Caco-2 (cell line): ENCODE measurements around the gene TMEM131L. TPM values are rescaled to one million over a fixed set of nuclear protein-coding genes. Genes with fewer than 3 reads are reported as not detected.

Experiments
- BruUV-seq: library from RNA; stranded (reverse); fragments of 400-500 nt; replicated peaks from 2 replicates; lab custom pipeline; 2021; lab: Mats Ljungman, UMichigan
- CTCF ChIA-PET: fragments of 300-600 bp; sonication (Branson Sonifier 250); formaldehyde crosslinking; loops from one replicate; lab custom pipeline; 2022; ENCODE audit warnings: antibody characterized with exemption; lab: Charles Lee
- POLR2A ChIA-PET: fragments of 300-600 bp; sonication (Branson Sonifier 250); formaldehyde crosslinking; loops from one replicate; lab custom pipeline; 2022; ENCODE audit warnings: antibody characterized with exemption; lab: Charles Lee
- DNase-seq, 2 experiments: peaks; one replicate each; pipeline versions ENCODE4 v3.0.0 to v3.0.0-alpha.2; 2020 to 2022
- H3K27me3 ChIP-seq: replicated peaks from 2 replicates; pipeline ENCODE4 v1.6.0; 2011; ENCODE audit warnings: low read length; ENCODE audit not compliant: control insufficient read depth, insufficient read depth
- H3K36me3 ChIP-seq: 2 replicates; pipeline ENCODE4 v1.5.1; 2011; ENCODE audit warnings: low read length; ENCODE audit not compliant: control insufficient read depth, insufficient read depth
- H3K4me1 ChIP-seq: fragments of 250-450 bp; sonication (Bioruptor Pico); 2 replicates; pipeline ENCODE4 v1.5.1; 2020; ENCODE audit warnings: mild to moderate bottlenecking
- H3K4me3 ChIP-seq: 2 replicates; pipeline ENCODE4 v1.5.1; 2011; ENCODE audit warnings: low read depth, mild to moderate bottlenecking, control low read depth, low read length
- H3K9me3 ChIP-seq: fragments of 250-450 bp; sonication (Bioruptor Pico); 2 replicates; pipeline ENCODE4 v1.5.1; 2020; ENCODE audit warnings: mild to moderate bottlenecking, moderate library complexity
- H3K27ac Mint-ChIP-seq: one replicate; pipeline ENCODE4 v1.8.0; 2022; ENCODE audit warnings: mixed read lengths; ENCODE audit not compliant: unreplicated experiment
- H3K27me3 Mint-ChIP-seq: one replicate; pipeline ENCODE4 v1.8.0; 2022; ENCODE audit warnings: mixed read lengths; ENCODE audit not compliant: insufficient read depth, unreplicated experiment
- H3K36me3 Mint-ChIP-seq: one replicate; pipeline ENCODE4 v1.8.0; 2022; ENCODE audit warnings: mild to moderate bottlenecking, mixed read lengths; ENCODE audit not compliant: insufficient read depth, unreplicated experiment
- H3K4me1 Mint-ChIP-seq: one replicate; pipeline ENCODE4 v1.8.0; 2022; ENCODE audit warnings: low read depth, mixed read lengths; ENCODE audit not compliant: unreplicated experiment
- H3K4me3 Mint-ChIP-seq: one replicate; pipeline ENCODE4 v1.8.0; 2022; ENCODE audit warnings: mild to moderate bottlenecking, moderate library complexity, mixed read lengths; ENCODE audit not compliant: unreplicated experiment
- H3K9me3 Mint-ChIP-seq: one replicate; pipeline ENCODE4 v1.8.0; 2022; ENCODE audit warnings: mixed read lengths; ENCODE audit not compliant: unreplicated experiment
- CTCF ChIP-seq, 2 experiments: fragments of 200-600 bp in 1 of 2; IDR thresholded peaks; 1 replicate in 1 of 2; 2 replicates in 1 of 2; pipeline versions ENCODE4 v1.5.1 to v1.8.0; 2011 to 2022; ENCODE audit warnings: antibody characterized with exemption in 1 of 2, control low read depth in 1 of 2, inconsistent platforms in 1 of 2, low read depth in 1 of 2, low read length in 1 of 2, mild to moderate bottlenecking in 1 of 2, moderate library complexity in 1 of 2; ENCODE audit not compliant: insufficient read depth in 1 of 2, severe bottlenecking in 1 of 2, unreplicated experiment in 1 of 2
- intact Hi-C: fragments of 100-400 bp; cut with micrococcal nuclease; formaldehyde crosslinking; loops from one replicate; pipeline ENCODE4 v1.10.0; 2022; ENCODE audit not compliant: unreplicated experiment
- total RNA-seq: library from RNA; stranded (reverse); gene quantifications from 2 replicates; pipeline ENCODE4 v1.2.3, GENCODE V29; 2022

TMEM131L gene
- total RNA-seq, 1 experiment from 2014 or later: 20.8 TPM

DNA sequence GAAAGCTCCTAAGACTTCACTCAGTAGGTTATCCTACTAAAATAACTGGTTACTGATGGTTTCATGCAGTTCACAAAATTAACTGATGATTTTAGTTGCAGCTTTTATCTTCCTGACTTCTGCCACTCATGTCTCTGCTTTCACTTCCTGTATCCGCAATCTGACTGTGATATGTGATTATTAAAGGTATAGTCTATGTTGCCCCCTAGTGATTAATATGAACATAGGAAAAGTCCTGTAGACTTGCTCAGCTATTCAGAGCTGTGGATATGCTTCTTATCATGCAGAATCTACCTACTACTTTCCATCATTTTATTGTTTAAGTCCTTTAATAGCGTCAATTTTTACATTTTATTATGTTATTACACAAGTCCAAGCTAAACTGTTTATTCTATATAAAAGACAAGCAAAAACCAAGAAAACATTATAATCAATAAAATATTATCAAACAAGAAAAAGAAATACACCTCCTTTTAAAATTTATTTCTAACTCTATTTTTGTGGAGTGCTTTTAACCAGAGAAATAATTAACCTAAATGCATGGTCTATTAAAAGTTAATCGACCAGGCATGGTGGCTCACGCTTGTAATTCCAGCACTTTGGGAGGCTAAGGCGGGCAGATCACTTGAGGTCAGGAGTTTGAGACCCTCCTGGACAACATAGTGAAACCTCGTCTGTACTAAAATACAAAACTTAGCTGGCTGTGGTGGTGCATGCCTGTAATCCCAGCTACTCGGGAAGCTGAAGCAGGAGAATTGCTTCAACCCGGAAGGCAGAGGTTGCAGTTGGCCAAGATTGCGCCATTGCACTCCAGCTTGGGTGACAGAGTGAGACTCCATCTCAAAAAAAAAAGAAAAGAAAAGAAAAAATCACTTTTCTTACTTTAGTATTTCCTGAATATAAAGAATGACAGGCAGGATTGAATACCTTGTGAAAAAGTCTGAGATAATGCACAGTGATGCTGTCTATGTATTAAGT lies 177.5 kb downstream of the TMEM131L start:
- TF ChIP-seq CTCF (IDR thresholded peaks at IDR 0.05; ENCODE audit: insufficient read depth in 1 of 2, low read depth in 1 of 2, low read length in 1 of 2, severe bottlenecking in 1 of 2, unreplicated experiment in 1 of 2): peak in 1 of 2 experiments; percentile 30
- DNase-seq: peak in 1 of 2 experiments; percentile 14
- H3K27ac Mint-ChIP-seq: no peak overlapping the region
- Histone ChIP-seq H3K4me1 (no peaks in the 10 kb centered on the region), H3K27me3 (no peaks in the 10 kb centered on the region), H3K36me3 (no peaks in the 10 kb centered on the region), H3K4me3 (no peak overlapping the region), H3K9me3 (no peaks in the 10 kb centered on the region)
- BruUV-seq: no TSS peak
- H3K4me3 Mint-ChIP-seq: no peak overlapping the region
- H3K9me3 Mint-ChIP-seq: no peaks in the 10 kb centered on the region
- CTCF ChIA-PET: interaction anchor here (0.6 to 1.2 kb wide), 8 partner anchors 9 to 501 kb away, joined by 3 to 5 read pairs (median 4); partner anchors contain the start of gene TMEM131L
- intact Hi-C loops: loop anchor here (1.0 to 5.0 kb wide), 4 partner anchors 50 to 501 kb away; partner anchors contain the start of gene MND1
- H3K27me3 Mint-ChIP-seq: no peaks in the 10 kb centered on the region
- peaks cover 6% of the 10 kb centered on the region for H3K4me1 Mint-ChIP-seq
- POLR2A ChIA-PET: interaction anchor here (0.6 kb wide), 1 partner anchor 178 kb away, joined by 4 read pairs; the partner anchor contains the start of gene TMEM131L
- H3K36me3 Mint-ChIP-seq: no peaks in the 10 kb centered on the region

DNA sequence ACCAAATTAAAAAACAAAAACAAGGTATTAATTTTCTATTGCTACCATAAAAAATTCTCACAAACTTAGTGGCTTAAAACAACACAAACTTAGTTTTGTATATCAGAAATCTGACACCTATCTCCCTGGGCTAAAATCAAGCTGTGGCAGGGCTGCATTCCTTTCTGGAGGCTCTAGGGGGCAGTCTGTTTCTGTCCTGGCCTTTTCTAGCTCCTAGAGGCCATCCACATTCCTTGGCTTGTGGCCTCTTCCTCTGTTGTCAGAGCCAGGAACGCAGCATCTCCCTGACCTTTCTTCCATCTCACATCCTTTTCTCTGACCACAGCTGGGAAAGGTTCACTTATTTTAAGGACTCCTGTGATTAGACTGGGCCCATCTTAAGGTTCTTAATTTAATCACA lies 179.0 kb downstream of the TMEM131L start:
- H3K27ac Mint-ChIP-seq: no peak overlapping the region
- H3K4me1 ChIP-seq: no peaks in the 10 kb centered on the region
- H3K4me3 ChIP-seq: no peak overlapping the region
- ChIA-PET CTCF (no interaction called here), POLR2A (no interaction called here)
- intact Hi-C loops: no loop called here
- no TSS peak for BruUV-seq
- H3K36me3 ChIP-seq: no peaks in the 10 kb centered on the region
- no peaks in the 10 kb centered on the region for H3K9me3 Mint-ChIP-seq
- TF ChIP-seq CTCF (IDR thresholded peaks at IDR 0.05; ENCODE audit: insufficient read depth in 1 of 2, low read depth in 1 of 2, low read length in 1 of 2, severe bottlenecking in 1 of 2, unreplicated experiment in 1 of 2): no peak
- no peaks in the 10 kb centered on the region for H3K27me3 Mint-ChIP-seq
- no peaks in the 10 kb centered on the region for H3K36me3 Mint-ChIP-seq
- H3K27me3 ChIP-seq: no peaks in the 10 kb centered on the region
- DNase-seq: no peak
- H3K9me3 ChIP-seq: no peaks in the 10 kb centered on the region
- H3K4me3 Mint-ChIP-seq: no peak overlapping the region
- peaks cover 2% of the 10 kb centered on the region for H3K4me1 Mint-ChIP-seq

DNA sequence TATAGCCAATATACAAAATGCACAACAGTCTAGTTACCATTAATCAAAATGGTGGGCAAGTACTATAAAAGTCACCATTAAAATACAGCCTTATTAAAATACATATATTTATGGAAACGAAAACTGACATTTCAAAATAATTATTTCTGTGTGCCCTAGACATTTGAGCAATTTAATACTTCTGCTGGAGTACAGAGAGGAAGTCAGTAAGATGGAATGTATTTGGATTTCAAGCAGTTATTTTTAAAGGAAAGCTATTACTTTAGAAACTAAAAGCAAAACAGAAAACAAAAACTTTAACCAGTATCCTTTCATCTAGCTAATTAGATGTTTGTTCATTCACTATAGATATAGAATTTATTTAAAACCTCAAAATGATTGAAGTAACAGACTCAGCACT lies 180.1 kb downstream of the TMEM131L start:
- TF ChIP-seq CTCF (IDR thresholded peaks at IDR 0.05; ENCODE audit: insufficient read depth in 1 of 2, low read depth in 1 of 2, low read length in 1 of 2, severe bottlenecking in 1 of 2, unreplicated experiment in 1 of 2): no peak
- H3K4me3 ChIP-seq: no peak overlapping the region
- CTCF ChIA-PET: no interaction called here
- H3K4me1 ChIP-seq: no peaks in the 10 kb centered on the region
- POLR2A ChIA-PET: no interaction called here
- intact Hi-C loops: no loop called here
- no peaks in the 10 kb centered on the region for H3K4me1 Mint-ChIP-seq
- no peaks in the 10 kb centered on the region for H3K36me3 ChIP-seq
- H3K9me3 ChIP-seq: no peaks in the 10 kb centered on the region
- DNase-seq: no peak
- H3K27ac Mint-ChIP-seq: no peak overlapping the region
- H3K9me3 Mint-ChIP-seq: no peaks in the 10 kb centered on the region
- no peaks in the 10 kb centered on the region for H3K27me3 ChIP-seq
- no peaks in the 10 kb centered on the region for H3K27me3 Mint-ChIP-seq
- H3K4me3 Mint-ChIP-seq: no peak overlapping the region
- BruUV-seq: no TSS peak
- H3K36me3 Mint-ChIP-seq: no peaks in the 10 kb centered on the region
